PFSK-1 (cell line): ENCODE measurements around the gene UNC5B.

Source experiments
- POLR2AphosphoS5 ChIP-seq: IDR thresholded peaks from 2 replicates; pipeline ENCODE4 v1.6.1; 2012; ENCODE audit warnings: low read depth, mild to moderate bottlenecking, control low read depth, low read length, moderate library complexity
- REST ChIP-seq, 2 experiments: IDR thresholded peaks; 2 replicates each; pipeline versions ENCODE4 v1.6.1 to v1.8.0; 2011 to 2012; ENCODE audit warnings: low read depth in 2 of 2, low read length in 2 of 2, control low read depth in 1 of 2, inconsistent platforms in 1 of 2, mild to moderate bottlenecking in 1 of 2, moderate library complexity in 1 of 2; ENCODE audit not compliant: insufficient read depth in 1 of 2

- TF ChIP-seq POLR2AphosphoS5 (no peak), REST (IDR thresholded peaks at IDR 0.05; ENCODE audit: insufficient read depth in 1 of 2, low read depth in 2 of 2, low read length in 2 of 2) (no peak)
Measured at GRCh38 chr10:71323407-71323806, 111.0 kb downstream of the UNC5B start.
